HepG2 (cell line): Measurements from ENCODE around the gene ZPLD1. TPM values are rescaled to one million over a fixed set of nuclear protein-coding genes. Genes with fewer than 3 reads are reported as not detected.

Source experiments
- ATAC-seq: fragments of 200-7000 bp; cut with Tn5 transposase; 3 replicates; pipeline ENCODE4 v1.9.1; 2020; ENCODE audit warnings: mild to moderate bottlenecking, moderate library complexity
- BruUV-seq: library from RNA; stranded (reverse); fragments of 400-500 nt; replicated peaks from 2 replicates; lab custom pipeline; 2021; lab: Mats Ljungman, UMichigan
- CTCF ChIA-PET: fragments of 300-600 bp; formaldehyde crosslinking; extraction: SDS; loops from one replicate; lab custom pipeline; 2021; ENCODE audit warnings: low total read pairs, inconsistent platforms, low intra/inter-chr PET ratio; lab: Yijun Ruan, JAX
- POLR2A ChIA-PET: fragments of 350-600 bp; sonication (Branson Sonifier 250); formaldehyde crosslinking; loops from one replicate; lab custom pipeline; 2020; ENCODE audit warnings: antibody characterized with exemption, inconsistent platforms; lab: Yijun Ruan, JAX
- DNase-seq: peaks from one replicate; pipeline ENCODE4 v3.0.0-alpha.2; 2015; ENCODE audit warnings: low spot score
- FAIRE-seq: peaks from 3 replicates; lab custom pipeline; 2011; peaks lifted over from hg19 to GRCh38; lab: Jason Lieb, UNC
- H2AFZ ChIP-seq: one replicate; pipeline ENCODE4 v1.6.1; 2011; ENCODE audit warnings: low read length, inconsistent platforms
- H3K27ac ChIP-seq: fragments of 300-600 bp; 3 replicates; pipeline ENCODE4 v1.8.0; 2011; ENCODE audit warnings: mixed run types, mild to moderate bottlenecking, mixed read lengths, low read length, inconsistent platforms; ENCODE audit not compliant: insufficient read depth; ENCODE audit errors: extremely low read length
- H3K27me3 ChIP-seq, 2 experiments: fragments of 200-600 bp in 1 of 2; 2 replicates in 1 of 2; 3 replicates in 1 of 2; pipeline versions ENCODE4 v1.6.0 to v1.8.0; 2011; ENCODE audit warnings: low read length in 2 of 2, mild to moderate bottlenecking in 2 of 2, moderate library complexity in 2 of 2, inconsistent platforms in 1 of 2; ENCODE audit not compliant: insufficient read depth in 2 of 2, control insufficient read depth in 1 of 2
- H3K36me3 ChIP-seq, 2 experiments: fragments of 200-600 bp in 1 of 2; replicated peaks in 1 of 2; 2 replicates in 1 of 2; 3 replicates in 1 of 2; pipeline versions ENCODE4 v1.5.1 to v1.8.0; 2011; ENCODE audit warnings: low read length in 2 of 2, inconsistent platforms in 1 of 2; ENCODE audit not compliant: insufficient read depth in 2 of 2, control insufficient read depth in 1 of 2
- H3K4me1 ChIP-seq: 2 replicates; pipeline ENCODE4 v1.5.1; 2012; ENCODE audit warnings: low read length, inconsistent platforms; ENCODE audit not compliant: insufficient read depth
- H3K4me2 ChIP-seq: 2 replicates; pipeline ENCODE4 v1.6.0; 2011; ENCODE audit warnings: low read depth, low read length, inconsistent platforms
- H3K4me3 ChIP-seq, 3 experiments: fragments of 200-600 bp in 1 of 3; sonication (generic), shearing (Covaris generic) in 1 of 3; replicated peaks in 1 of 3; 2 replicates each; pipeline ENCODE4 v1.5.1; 2011 to 2016; ENCODE audit warnings: low read length in 3 of 3, inconsistent platforms in 2 of 3, low read depth in 2 of 3, mild to moderate bottlenecking in 2 of 3, control low read depth in 1 of 3, mixed read lengths in 1 of 3; ENCODE audit not compliant: insufficient read depth in 1 of 3
- H3K79me2 ChIP-seq: one replicate; pipeline ENCODE4 v1.6.1; 2011; ENCODE audit warnings: low read length, inconsistent platforms; ENCODE audit not compliant: insufficient read depth
- H3K9ac ChIP-seq: 2 replicates; pipeline ENCODE4 v1.6.0; 2011; ENCODE audit warnings: mild to moderate bottlenecking, low read depth, low read length, inconsistent platforms; ENCODE audit not compliant: insufficient read depth
- H3K9me3 ChIP-seq: 2 replicates; pipeline ENCODE4 v1.5.1; 2012; ENCODE audit warnings: mild to moderate bottlenecking, low read length
- H4K20me1 ChIP-seq: 2 replicates; pipeline ENCODE4 v1.6.0; 2011; ENCODE audit warnings: inconsistent platforms, mild to moderate bottlenecking, low read length, moderate library complexity; ENCODE audit not compliant: insufficient read depth
- ATF7 ChIP-seq, 2 experiments: fragments of 450-650 bp in 1 of 2; sonication (generic) in 1 of 2; formaldehyde crosslinking in 1 of 2; IDR thresholded peaks; 2 replicates each; pipeline versions ENCODE4 v1.4.0 to v1.6.1; 2016 to 2020; ENCODE audit warnings: antibody characterized with exemption in 1 of 2, mild to moderate bottlenecking in 1 of 2, missing genetic modification reagents in 1 of 2
- CHD4 ChIP-seq: fragments of 200-600 bp; sonication (generic); IDR thresholded peaks from 2 replicates; pipeline ENCODE4 v1.7.0; 2017; ENCODE audit warnings: mild to moderate bottlenecking, low read length, borderline replicate concordance
- HNF4G ChIP-seq, 2 experiments: sonication (generic) in 1 of 2; formaldehyde crosslinking in 1 of 2; IDR thresholded peaks; 2 replicates each; pipeline versions ENCODE4 v1.4.0 to v1.6.1; 2011 to 2020; ENCODE audit warnings: borderline replicate concordance in 2 of 2, low read depth in 2 of 2, mild to moderate bottlenecking in 2 of 2, low read length in 1 of 2, missing genetic modification reagents in 1 of 2, moderate library complexity in 1 of 2
- KLF15 ChIP-seq: sonication (generic); formaldehyde crosslinking; IDR thresholded peaks from 2 replicates; pipeline ENCODE4 v1.8.1; 2023; ENCODE audit warnings: borderline replicate concordance, mild to moderate bottlenecking, inconsistent platforms, missing genetic modification reagents, mixed read lengths
- MTA3 ChIP-seq: sonication (generic); formaldehyde crosslinking; IDR thresholded peaks from 2 replicates; pipeline ENCODE4 v1.4.0; 2020; ENCODE audit warnings: missing genetic modification reagents
- RFX3 ChIP-seq: IDR thresholded peaks from 2 replicates; pipeline ENCODE4 v1.6.1; 2016; ENCODE audit warnings: missing biosample characterization, missing genetic modification reagents
- SAFB2 ChIP-seq: sonication (generic); formaldehyde crosslinking; IDR thresholded peaks from 2 replicates; pipeline ENCODE4 v1.5.1; 2020; ENCODE audit warnings: missing genetic modification reagents, low read depth, mild to moderate bottlenecking, borderline replicate concordance
- SMAD3 ChIP-seq: sonication (generic); formaldehyde crosslinking; IDR thresholded peaks from 2 replicates; pipeline ENCODE4 v1.4.0; 2020; ENCODE audit warnings: missing genetic modification reagents
- SP1 ChIP-seq, 2 experiments: fragments of 450-650 bp in 1 of 2; sonication (generic) in 1 of 2; formaldehyde crosslinking in 1 of 2; IDR thresholded peaks; 2 replicates each; pipeline versions ENCODE4 v1.4.0 to v1.6.1; 2016 to 2020; ENCODE audit warnings: missing genetic modification reagents in 1 of 2
- ZFX ChIP-seq: sonication (generic); formaldehyde crosslinking; IDR thresholded peaks from 2 replicates; pipeline ENCODE4 v1.4.0; 2020; ENCODE audit warnings: mild to moderate bottlenecking, low read depth, missing genetic modification reagents, moderate library complexity
- ZNF841 ChIP-seq: sonication (generic); formaldehyde crosslinking; IDR thresholded peaks from 2 replicates; pipeline ENCODE4 v1.8.1; 2023; ENCODE audit warnings: missing genetic modification reagents, borderline replicate concordance
- WGBS: methylation state at CpG from one replicate; pipeline ENCODE4 v1.1.6; 2017; ENCODE audit warnings: low lambda C conversion rate; 5-methylcytosine and 5-hydroxymethylcytosine counted together
- in situ Hi-C: cut with HindIII; loops from 2 replicates; pipeline ENCODE4 v1.10.0; 2017; ENCODE audit warnings: low pct_unique_long_range_greater_than_20kb; ENCODE audit not compliant: extremely low pct_ligation_motif_present
- intact Hi-C: fragments of 100-400 bp; cut with micrococcal nuclease; formaldehyde crosslinking; loops from one replicate; pipeline ENCODE4 v1.10.0; 2022; ENCODE audit not compliant: unreplicated experiment
- polyA plus RNA-seq, 8 experiments: library from polyadenylated mRNA; depleted of rRNA in 3 of 8; stranded (reverse) in 7 of 8; unstranded in 1 of 8; fragments of >200 nt; fragmentation: Illumina TruSeq in 4 of 8; extraction: Trizol in 4 of 8; gene quantifications; 2 replicates each; pipeline versions ENCODE4 v1.2.1 to v1.2.3, GENCODE V29; 2011 to 2016; ENCODE audit warnings: low read depth in 4 of 8, missing spikeins in 1 of 8, mixed read lengths in 1 of 8; ENCODE audit not compliant: insufficient read depth in 1 of 8
- total RNA-seq, 5 experiments: library from RNA; depleted of rRNA; stranded (reverse); fragments of >200 nt; fragmentation: Illumina TruSeq; extraction: Trizol; gene quantifications; 2 replicates each; pipeline ENCODE4 v1.2.3, GENCODE V29; 2016; ENCODE audit warnings: low read depth in 1 of 5
- TF ChIP-seq, protein P1 (sequence below): sonication (generic); formaldehyde crosslinking; IDR thresholded peaks from 2 replicates; pipeline ENCODE4 v1.8.0; 2022; ENCODE audit warnings: mild to moderate bottlenecking, missing genetic modification reagents, moderate library complexity
- TF ChIP-seq, protein P2 (sequence below): IDR thresholded peaks from 2 replicates; pipeline ENCODE4 v1.4.0; 2020; ENCODE audit warnings: mild to moderate bottlenecking, missing genetic modification reagents
- TF ChIP-seq, protein P3 (sequence below): sonication (generic); formaldehyde crosslinking; IDR thresholded peaks from 2 replicates; pipeline ENCODE4 v1.5.0; 2020; ENCODE audit warnings: mild to moderate bottlenecking, missing genetic modification reagents, borderline replicate concordance

The ZPLD1 gene
- total and polyA plus RNA-seq, 2 of the 13 experiments (the other 11 are each of a cell fraction or from before 2014, with no cell fraction given), result not detected

DNA sequence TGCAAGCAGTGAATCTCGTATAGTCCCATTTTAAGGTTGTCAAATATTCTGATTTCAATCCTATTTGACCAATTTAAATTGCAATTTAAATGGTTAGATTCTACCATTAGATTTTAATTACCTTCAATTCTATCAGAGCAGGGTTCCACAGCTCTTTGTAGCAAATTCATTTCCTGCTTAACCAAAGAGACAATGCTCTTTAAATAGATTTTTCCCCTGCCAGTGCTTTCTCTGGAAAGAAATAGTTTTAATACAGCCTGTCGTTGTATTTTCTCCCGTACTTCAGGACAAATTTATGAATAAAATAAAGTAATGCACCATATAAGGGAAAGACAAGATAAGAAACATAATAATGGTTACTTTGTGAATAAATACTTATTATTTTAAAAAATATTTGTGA, 62.8 kb downstream of the ZPLD1 start:
- Histone ChIP-seq H3K9me3 (no peaks in the 10 kb centered on the region), H3K36me3 (no peaks in the 10 kb centered on the region), H3K4me2 (no peak overlapping the region), H3K27me3 (no peaks in the 10 kb centered on the region), H3K9ac (no peak overlapping the region), H3K79me2 (no peaks in the 10 kb centered on the region), H4K20me1 (no peaks in the 10 kb centered on the region), H3K27ac (no peak overlapping the region), H3K4me1 (no peaks in the 10 kb centered on the region), H2AFZ (no peak overlapping the region), H3K4me3 (no peak overlapping the region)
- no peak for FAIRE-seq
- no peak for DNase-seq
- ATAC-seq, result no peak
- no TSS peak for BruUV-seq
- 1% methylated on average over 3 of the region's 3 CpGs for WGBS
- ChIA-PET POLR2A (no interaction called here), CTCF (no interaction called here)
- in situ Hi-C loops, result no loop called here
- intact Hi-C loops, result no loop called here
- TF ChIP-seq MTA3 (CRISPR knock-in tag) (no peak), HNF4G (IDR thresholded peaks at IDR 0.05; ENCODE audit: borderline replicate concordance, low read depth, low read length) (no peak), HNF4G (CRISPR knock-in tag; IDR thresholded peaks at IDR 0.05; ENCODE audit: borderline replicate concordance, low read depth) (no peak), SMAD3 (no peak), KLF15 (no peak), RFX3 (CRISPR knock-in tag) (no peak), ZNF841 (no peak), ATF7 (IDR thresholded peaks at IDR 0.05) (no peak), ATF7 (CRISPR knock-in tag; IDR thresholded peaks at IDR 0.05) (no peak), CHD4 (no peak), SP1 (IDR thresholded peaks at IDR 0.05) (no peak), SP1 (CRISPR knock-in tag; IDR thresholded peaks at IDR 0.05) (no peak), ZFX (no peak), SAFB2 (no peak)
- TF ChIP-seq, protein P1, sequence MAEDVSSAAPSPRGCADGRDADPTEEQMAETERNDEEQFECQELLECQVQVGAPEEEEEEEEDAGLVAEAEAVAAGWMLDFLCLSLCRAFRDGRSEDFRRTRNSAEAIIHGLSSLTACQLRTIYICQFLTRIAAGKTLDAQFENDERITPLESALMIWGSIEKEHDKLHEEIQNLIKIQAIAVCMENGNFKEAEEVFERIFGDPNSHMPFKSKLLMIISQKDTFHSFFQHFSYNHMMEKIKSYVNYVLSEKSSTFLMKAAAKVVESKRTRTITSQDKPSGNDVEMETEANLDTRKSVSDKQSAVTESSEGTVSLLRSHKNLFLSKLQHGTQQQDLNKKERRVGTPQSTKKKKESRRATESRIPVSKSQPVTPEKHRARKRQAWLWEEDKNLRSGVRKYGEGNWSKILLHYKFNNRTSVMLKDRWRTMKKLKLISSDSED (CRISPR knock-in tag), result no peak
- TF ChIP-seq, protein P2, sequence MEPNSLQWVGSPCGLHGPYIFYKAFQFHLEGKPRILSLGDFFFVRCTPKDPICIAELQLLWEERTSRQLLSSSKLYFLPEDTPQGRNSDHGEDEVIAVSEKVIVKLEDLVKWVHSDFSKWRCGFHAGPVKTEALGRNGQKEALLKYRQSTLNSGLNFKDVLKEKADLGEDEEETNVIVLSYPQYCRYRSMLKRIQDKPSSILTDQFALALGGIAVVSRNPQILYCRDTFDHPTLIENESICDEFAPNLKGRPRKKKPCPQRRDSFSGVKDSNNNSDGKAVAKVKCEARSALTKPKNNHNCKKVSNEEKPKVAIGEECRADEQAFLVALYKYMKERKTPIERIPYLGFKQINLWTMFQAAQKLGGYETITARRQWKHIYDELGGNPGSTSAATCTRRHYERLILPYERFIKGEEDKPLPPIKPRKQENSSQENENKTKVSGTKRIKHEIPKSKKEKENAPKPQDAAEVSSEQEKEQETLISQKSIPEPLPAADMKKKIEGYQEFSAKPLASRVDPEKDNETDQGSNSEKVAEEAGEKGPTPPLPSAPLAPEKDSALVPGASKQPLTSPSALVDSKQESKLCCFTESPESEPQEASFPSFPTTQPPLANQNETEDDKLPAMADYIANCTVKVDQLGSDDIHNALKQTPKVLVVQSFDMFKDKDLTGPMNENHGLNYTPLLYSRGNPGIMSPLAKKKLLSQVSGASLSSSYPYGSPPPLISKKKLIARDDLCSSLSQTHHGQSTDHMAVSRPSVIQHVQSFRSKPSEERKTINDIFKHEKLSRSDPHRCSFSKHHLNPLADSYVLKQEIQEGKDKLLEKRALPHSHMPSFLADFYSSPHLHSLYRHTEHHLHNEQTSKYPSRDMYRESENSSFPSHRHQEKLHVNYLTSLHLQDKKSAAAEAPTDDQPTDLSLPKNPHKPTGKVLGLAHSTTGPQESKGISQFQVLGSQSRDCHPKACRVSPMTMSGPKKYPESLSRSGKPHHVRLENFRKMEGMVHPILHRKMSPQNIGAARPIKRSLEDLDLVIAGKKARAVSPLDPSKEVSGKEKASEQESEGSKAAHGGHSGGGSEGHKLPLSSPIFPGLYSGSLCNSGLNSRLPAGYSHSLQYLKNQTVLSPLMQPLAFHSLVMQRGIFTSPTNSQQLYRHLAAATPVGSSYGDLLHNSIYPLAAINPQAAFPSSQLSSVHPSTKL (CRISPR knock-in tag), result no peak
- TF ChIP-seq, protein P3, sequence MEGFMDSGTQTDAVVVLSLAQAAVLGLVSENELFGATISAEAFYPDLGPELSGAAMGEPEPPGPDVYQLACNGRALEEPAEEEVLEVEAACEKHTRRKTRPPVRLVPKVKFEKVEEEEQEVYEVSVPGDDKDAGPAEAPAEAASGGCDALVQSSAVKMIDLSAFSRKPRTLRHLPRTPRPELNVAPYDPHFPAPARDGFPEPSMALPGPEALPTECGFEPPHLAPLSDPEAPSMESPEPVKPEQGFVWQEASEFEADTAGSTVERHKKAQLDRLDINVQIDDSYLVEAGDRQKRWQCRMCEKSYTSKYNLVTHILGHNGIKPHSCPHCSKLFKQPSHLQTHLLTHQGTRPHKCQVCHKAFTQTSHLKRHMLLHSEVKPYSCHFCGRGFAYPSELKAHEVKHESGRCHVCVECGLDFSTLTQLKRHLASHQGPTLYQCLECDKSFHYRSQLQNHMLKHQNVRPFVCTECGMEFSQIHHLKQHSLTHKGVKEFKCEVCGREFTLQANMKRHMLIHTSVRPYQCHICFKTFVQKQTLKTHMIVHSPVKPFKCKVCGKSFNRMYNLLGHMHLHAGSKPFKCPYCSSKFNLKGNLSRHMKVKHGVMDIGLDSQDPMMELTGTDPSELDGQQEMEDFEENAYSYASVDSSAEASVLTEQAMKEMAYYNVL (CRISPR knock-in tag), result no peak
